Endothelial cell (in vitro differentiated cells): ENCODE data around the gene TJP2. TPM values are rescaled to one million over a fixed set of nuclear protein-coding genes. Genes with fewer than 3 reads are reported as not detected.

Experiments
- DNase-seq: peaks from one replicate; pipeline ENCODE4 v3.0.0; 2021; ENCODE audit warnings: low spot score
- H3K27ac Mint-ChIP-seq: one replicate; pipeline ENCODE4 v1.8.0; 2021; ENCODE audit warnings: mixed read lengths, inconsistent platforms; ENCODE audit not compliant: unreplicated experiment
- H3K27me3 Mint-ChIP-seq: one replicate; pipeline ENCODE4 v1.8.0; 2021; ENCODE audit warnings: mild to moderate bottlenecking, moderate library complexity, mixed read lengths, inconsistent platforms; ENCODE audit not compliant: unreplicated experiment
- H3K36me3 Mint-ChIP-seq: one replicate; pipeline ENCODE4 v1.8.0; 2021; ENCODE audit warnings: mild to moderate bottlenecking, low read depth, mixed read lengths, inconsistent platforms; ENCODE audit not compliant: unreplicated experiment
- H3K4me1 Mint-ChIP-seq: one replicate; pipeline ENCODE4 v1.8.0; 2021; ENCODE audit warnings: mild to moderate bottlenecking, mixed read lengths, inconsistent platforms; ENCODE audit not compliant: unreplicated experiment
- H3K4me3 Mint-ChIP-seq: one replicate; pipeline ENCODE4 v1.8.0; 2021; ENCODE audit warnings: mild to moderate bottlenecking, mixed read lengths, inconsistent platforms; ENCODE audit not compliant: unreplicated experiment
- H3K9me3 Mint-ChIP-seq: one replicate; pipeline ENCODE4 v1.8.0; 2021; ENCODE audit warnings: mixed read lengths, inconsistent platforms; ENCODE audit not compliant: unreplicated experiment
- CTCF ChIP-seq: fragments of 200-600 bp; sonication (generic); IDR thresholded peaks from one replicate; pipeline ENCODE4 v1.5.0; 2021; ENCODE audit warnings: antibody characterized with exemption; ENCODE audit not compliant: unreplicated experiment
- total RNA-seq: library from RNA; stranded (reverse); fragmentation: NEBNext Ultra II Directional; extraction: Animal tissue kit (Norgen Biotek cat#: 25700); gene quantifications from one replicate; pipeline ENCODE4 v1.2.1, GENCODE V29; 2021; ENCODE audit not compliant: unreplicated experiment

Gene TJP2
- total RNA-seq, 1 donor from 2014 or later, result 198 TPM

- TF ChIP-seq CTCF, result no peak
- Mint-ChIP-seq H3K4me3 (no peak overlapping the region), H3K9me3 (no peaks in the 10 kb centered on the region), H3K4me1 (peaks cover 40% of the 10 kb centered on the region), H3K27ac (no peak overlapping the region), H3K36me3 (peaks cover 25% of the 10 kb centered on the region), H3K27me3 (peaks cover 5% of the 10 kb centered on the region)
- no peak for DNase-seq
Measured at GRCh38 chr9:69170231-69170630, 3.8 kb upstream of the TJP2 start.

- no peak for TF ChIP-seq CTCF
- DNase-seq, result no peak
- Mint-ChIP-seq H3K4me3 (peak overlapping the region; percentile 21), H3K36me3 (peaks cover 23% of the 10 kb centered on the region), H3K27me3 (peaks cover 5% of the 10 kb centered on the region), H3K27ac (no peak overlapping the region), H3K9me3 (no peaks in the 10 kb centered on the region), H3K4me1 (peaks cover 46% of the 10 kb centered on the region)
Measured at GRCh38 chr9:69171049-69171448, 3.0 kb upstream of the TJP2 start.

- Mint-ChIP-seq H3K4me3 (no peak overlapping the region), H3K4me1 (peaks cover 50% of the 10 kb centered on the region), H3K27me3 (peaks cover 5% of the 10 kb centered on the region), H3K27ac (no peak overlapping the region), H3K36me3 (peaks cover 27% of the 10 kb centered on the region), H3K9me3 (no peaks in the 10 kb centered on the region)
- no peak for TF ChIP-seq CTCF
- no peak for DNase-seq
Measured at GRCh38 chr9:69171517-69171916, 2.6 kb upstream of the TJP2 start.

- no peak for TF ChIP-seq CTCF
- Mint-ChIP-seq H3K9me3 (no peaks in the 10 kb centered on the region), H3K4me3 (peak overlapping the region; percentile 74), H3K36me3 (peaks cover 26% of the 10 kb centered on the region), H3K4me1 (peaks cover 50% of the 10 kb centered on the region), H3K27me3 (peaks cover 5% of the 10 kb centered on the region), H3K27ac (no peak overlapping the region)
- DNase-seq, result no peak
Measured at GRCh38 chr9:69172895-69173294, 1.2 kb upstream of the TJP2 start.

- TF ChIP-seq CTCF, result no peak
- Mint-ChIP-seq H3K4me3 (peak overlapping the region; percentile 74), H3K36me3 (peaks cover 22% of the 10 kb centered on the region), H3K27ac (peak overlapping the region; percentile 44), H3K27me3 (peaks cover 5% of the 10 kb centered on the region), H3K4me1 (peaks cover 47% of the 10 kb centered on the region), H3K9me3 (no peaks in the 10 kb centered on the region)
- DNase-seq, result no peak
Measured at GRCh38 chr9:69173497-69173890, 583 bp upstream of the TJP2 start.
